GM20000 (cell line): ENCODE data around the gene SLC25A39.

ENCODE experiments used
- DNase-seq: peaks from one replicate; pipeline ENCODE4 v3.0.0; 2012; ENCODE audit warnings: low spot score
- TF ChIP-seq, protein P1 (sequence below): IDR thresholded peaks from 2 replicates; pipeline ENCODE4 v1.5.1; 2012; ENCODE audit warnings: mild to moderate bottlenecking, control low read depth; ENCODE audit errors: extremely low read depth, missing control alignments

The SLC25A39 gene

DNA sequence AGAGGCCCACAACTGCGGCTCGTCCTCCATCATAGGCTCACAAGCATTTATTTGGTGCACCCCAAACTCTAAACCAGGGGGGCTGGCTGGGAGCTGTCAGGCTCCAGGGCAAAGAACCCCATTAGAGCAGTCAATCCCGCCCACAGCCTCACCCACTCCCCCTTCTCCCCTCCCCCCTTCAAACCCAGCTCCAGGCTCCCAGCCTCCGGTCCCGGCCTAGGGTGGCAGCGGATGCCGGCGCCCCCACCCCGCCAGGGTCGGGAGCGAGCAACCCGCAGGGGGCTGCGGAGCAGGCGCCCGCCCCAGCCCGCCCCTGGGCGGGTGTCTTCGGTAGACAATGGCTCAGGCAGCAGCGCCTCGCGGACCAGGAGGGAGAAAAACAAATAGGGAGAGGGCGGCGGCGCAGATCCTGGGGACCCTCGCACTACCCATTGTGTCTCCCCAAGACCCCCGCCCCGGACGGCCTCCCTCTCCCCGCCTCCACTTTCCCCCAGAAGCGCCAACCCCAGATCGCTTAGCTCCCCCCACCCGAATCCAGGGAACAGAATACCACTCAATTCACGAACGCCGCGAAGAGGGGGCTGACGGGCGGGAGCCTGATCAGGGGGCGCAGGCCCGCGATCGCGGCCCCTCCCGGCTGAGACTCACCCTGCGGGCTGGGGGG lies 38.5 kb upstream of the SLC25A39 start:
- TF ChIP-seq, protein P1, sequence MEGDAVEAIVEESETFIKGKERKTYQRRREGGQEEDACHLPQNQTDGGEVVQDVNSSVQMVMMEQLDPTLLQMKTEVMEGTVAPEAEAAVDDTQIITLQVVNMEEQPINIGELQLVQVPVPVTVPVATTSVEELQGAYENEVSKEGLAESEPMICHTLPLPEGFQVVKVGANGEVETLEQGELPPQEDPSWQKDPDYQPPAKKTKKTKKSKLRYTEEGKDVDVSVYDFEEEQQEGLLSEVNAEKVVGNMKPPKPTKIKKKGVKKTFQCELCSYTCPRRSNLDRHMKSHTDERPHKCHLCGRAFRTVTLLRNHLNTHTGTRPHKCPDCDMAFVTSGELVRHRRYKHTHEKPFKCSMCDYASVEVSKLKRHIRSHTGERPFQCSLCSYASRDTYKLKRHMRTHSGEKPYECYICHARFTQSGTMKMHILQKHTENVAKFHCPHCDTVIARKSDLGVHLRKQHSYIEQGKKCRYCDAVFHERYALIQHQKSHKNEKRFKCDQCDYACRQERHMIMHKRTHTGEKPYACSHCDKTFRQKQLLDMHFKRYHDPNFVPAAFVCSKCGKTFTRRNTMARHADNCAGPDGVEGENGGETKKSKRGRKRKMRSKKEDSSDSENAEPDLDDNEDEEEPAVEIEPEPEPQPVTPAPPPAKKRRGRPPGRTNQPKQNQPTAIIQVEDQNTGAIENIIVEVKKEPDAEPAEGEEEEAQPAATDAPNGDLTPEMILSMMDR: no peak
- peak; percentile 77 for DNase-seq

- no peak for DNase-seq
- TF ChIP-seq, protein P1: no peak
Measured at GRCh38 chr17:44362459-44362948, 37.9 kb upstream of the SLC25A39 start.

DNA sequence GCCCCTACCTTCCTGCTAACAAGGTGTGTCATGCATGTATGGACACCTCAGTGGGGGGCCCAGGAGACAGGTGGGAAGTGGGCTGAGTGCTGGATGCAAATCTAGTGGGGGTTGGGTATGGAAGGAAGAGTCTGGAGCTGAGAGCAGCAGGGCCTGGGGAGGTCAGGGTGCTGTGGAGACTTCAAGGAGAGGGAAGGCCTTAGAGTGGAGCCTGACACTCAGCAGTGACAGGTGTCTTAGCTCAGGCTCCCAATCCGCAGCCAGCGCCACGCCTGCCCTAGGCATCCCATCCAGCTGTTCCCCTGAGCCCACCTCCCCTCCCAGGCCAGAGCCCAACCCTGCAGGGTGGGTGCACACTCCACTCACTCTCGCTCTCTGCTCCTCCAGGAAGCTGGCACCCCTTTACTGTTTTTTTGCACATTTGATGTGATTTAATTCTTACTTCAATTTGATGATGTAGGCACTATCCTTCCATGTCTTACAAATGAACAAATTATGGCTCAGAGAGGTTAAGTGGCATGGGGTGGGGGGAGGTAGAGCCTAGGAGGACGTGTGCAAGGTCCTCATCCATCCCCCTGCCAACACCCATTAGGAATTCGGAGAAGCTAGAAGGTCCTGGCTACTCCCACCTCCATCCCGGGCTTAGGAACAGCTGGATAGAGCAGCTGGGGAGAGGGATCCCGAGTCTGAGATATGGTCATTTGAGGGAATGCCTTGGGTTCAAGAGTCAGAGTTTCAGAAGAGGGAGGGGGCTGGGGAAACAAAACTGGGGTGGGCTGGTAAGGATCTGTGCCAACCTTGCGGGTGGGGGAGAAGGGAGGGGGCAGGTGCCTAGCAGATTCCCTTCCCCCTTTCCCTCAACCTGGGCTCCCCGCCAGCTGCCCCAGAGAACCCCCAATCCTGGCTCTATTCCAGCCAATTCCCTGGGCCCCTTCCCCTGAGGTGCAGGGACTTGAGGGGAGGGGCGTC lies 37.0 kb upstream of the SLC25A39 start:
- DNase-seq: no peak
- TF ChIP-seq, protein P1: no peak

- TF ChIP-seq, protein P1: no peak
- DNase-seq: no peak
Measured at GRCh38 chr17:44360826-44361225, 36.2 kb upstream of the SLC25A39 start.

DNA sequence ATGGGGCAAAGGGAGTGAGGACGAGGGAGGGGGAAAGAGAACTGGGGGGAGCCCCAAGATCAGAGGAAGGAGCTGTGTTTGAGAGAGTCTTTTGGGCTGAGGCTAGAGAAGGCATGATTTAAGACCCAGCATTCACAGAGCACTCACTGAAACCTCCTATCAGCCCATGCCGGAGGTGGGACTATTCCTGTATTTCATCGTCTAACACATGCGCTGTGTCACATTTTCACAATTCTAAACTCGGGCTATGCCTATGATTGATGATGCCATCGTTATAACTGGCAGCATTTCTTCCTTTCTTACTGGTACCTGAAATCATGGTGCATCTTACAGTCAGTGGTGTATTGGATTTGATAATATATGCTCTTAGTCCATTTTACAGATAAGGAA lies 35.5 kb upstream of the SLC25A39 start:
- no peak for DNase-seq
- TF ChIP-seq, protein P1: no peak

DNA sequence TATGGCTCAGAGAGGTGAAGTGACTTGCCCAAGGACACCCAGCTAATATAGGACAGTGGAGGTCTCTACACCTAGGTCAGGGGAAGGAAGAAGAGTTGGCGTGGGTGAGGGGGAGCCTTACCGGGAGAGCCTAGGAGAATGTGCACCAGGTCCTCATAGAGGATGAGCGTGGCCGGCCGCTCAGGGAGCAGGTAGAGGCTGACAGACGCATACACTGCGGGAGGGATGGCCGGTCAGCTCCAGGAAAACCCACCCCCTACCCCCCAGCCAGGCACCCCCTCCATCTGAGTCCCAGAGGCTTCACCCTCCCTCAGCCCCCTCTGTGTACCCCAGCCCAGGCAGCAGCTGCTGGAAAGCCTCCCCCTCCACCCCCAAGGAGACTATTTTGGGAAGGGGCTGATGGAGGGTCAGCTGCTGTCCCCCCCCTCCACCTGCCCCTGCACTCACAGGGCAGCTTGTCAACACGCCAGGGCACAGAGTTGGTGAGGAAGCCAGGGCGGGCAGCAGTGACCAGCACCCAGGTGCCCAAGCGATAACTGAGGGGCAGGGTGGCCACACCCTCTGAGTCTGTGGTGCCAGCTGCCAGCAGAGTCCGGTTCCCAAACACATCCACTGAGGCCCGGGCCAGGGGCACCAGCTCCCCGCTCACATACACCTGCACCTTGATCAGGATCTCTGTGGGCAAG lies 35.0 kb upstream of the SLC25A39 start:
- TF ChIP-seq, protein P1: no peak
- no peak for DNase-seq
